Measurements from ENCODE around the gene SLC38A11. TPM values are rescaled to one million over a fixed set of nuclear protein-coding genes. Genes with fewer than 3 reads are reported as not detected.
A peak's percentile ranks its signal among the peaks of the same experiment; 100 is the strongest.
"Not testable (repeated sequence)": the region's sequence is repeated elsewhere in the genome, so short reads cannot be mapped to it uniquely, and the experiment has no call there.

The SLC38A11 gene, protein sequence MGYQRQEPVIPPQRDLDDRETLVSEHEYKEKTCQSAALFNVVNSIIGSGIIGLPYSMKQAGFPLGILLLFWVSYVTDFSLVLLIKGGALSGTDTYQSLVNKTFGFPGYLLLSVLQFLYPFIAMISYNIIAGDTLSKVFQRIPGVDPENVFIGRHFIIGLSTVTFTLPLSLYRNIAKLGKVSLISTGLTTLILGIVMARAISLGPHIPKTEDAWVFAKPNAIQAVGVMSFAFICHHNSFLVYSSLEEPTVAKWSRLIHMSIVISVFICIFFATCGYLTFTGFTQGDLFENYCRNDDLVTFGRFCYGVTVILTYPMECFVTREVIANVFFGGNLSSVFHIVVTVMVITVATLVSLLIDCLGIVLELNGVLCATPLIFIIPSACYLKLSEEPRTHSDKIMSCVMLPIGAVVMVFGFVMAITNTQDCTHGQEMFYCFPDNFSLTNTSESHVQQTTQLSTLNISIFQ
- total RNA-seq (1 to 10 TPM in 1 of 2 donors, not detected in 1; 1.6 TPM), total RNA-seq (0 reads per million in 2 donors)

DNA sequence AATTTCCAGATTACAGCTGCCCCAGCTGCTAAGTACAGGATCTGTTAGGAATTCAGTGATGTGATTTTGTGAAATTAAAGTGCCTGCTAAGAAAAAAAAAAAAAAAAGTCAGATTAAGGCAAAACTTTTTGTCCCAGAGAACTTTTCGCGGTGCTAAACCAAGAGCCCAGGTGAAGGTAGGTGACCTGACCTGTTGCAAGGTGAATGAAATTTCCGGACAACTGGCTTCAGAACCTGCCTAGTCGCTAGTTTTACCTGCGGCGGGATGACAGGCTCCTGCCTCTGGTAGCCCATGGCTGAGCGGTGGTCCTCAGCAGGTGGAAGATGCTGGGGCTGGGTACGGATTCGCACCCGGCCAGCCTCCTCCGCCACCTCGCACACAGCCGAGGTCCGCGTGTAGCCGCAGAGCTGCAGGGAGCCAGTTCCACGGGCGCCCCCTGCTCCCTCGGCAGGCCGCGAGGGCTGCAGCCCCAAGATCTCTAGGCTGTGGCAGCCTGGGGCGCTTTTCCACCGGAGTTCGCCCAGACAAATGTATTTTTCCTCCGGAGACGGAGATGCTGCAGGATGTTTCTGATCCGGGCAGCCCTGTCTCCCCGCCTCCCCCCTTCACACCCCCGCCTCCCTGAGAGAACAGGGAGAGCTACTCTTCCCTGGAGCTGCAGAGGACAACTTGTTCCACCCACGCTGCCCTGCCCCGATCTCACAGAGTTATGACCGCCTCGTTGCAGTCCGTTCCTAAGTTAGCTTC is at the start of gene SLC38A11:
TSS of gene SLC38A11 (minus strand) at position 572 of the 748 bp plus-strand sequence. CDS start at position 294, 278 bp downstream.
- ATAC-seq (peak; percentile 32), DNase-seq (no peak)
- no peaks in the 10 kb centered on the region for H3K36me3 Mint-ChIP-seq (ENCODE audit: low read depth)
- no peaks in the 10 kb centered on the region for H3K4me1 Mint-ChIP-seq
- no peaks in the 10 kb centered on the region for H3K9me3 ChIP-seq (ENCODE audit: control insufficient read depth, low read length, poor library complexity, severe bottlenecking)
- no peak within 1 kb of the TSS for H3K27ac Mint-ChIP-seq
- H3K27me3 Mint-ChIP-seq, result peaks cover 16% of the 10 kb centered on the region
- no peak within 1 kb of the TSS for H3K4me3 Mint-ChIP-seq

GRCh38 chr2:165003443-165004130 is 48.3 kb upstream of the SLC38A11 start:
- Mint-ChIP-seq H3K36me3 (ENCODE audit: low read depth) (peaks cover 2% of the 10 kb centered on the region), H3K27ac (no peak overlapping the region), H3K4me1 (no peaks in the 10 kb centered on the region), H3K4me3 (no peak overlapping the region), H3K27me3 (peaks cover 28% of the 10 kb centered on the region)
- DNase-seq, result no peak
- no peaks in the 10 kb centered on the region for H3K9me3 ChIP-seq (ENCODE audit: control insufficient read depth, low read length, poor library complexity, severe bottlenecking)
- ATAC-seq, result no peak

GRCh38 chr2:165002638-165003037 is 47.3 kb upstream of the SLC38A11 start:
- no peak for DNase-seq
- no peak for ATAC-seq
- Mint-ChIP-seq H3K36me3 (ENCODE audit: low read depth) (peaks cover 2% of the 10 kb centered on the region), H3K4me1 (no peaks in the 10 kb centered on the region), H3K27ac (no peak overlapping the region), H3K4me3 (no peak overlapping the region), H3K27me3 (peaks cover 18% of the 10 kb centered on the region)
- H3K9me3 ChIP-seq (ENCODE audit: control insufficient read depth, low read length, poor library complexity, severe bottlenecking), result no peaks in the 10 kb centered on the region

DNA sequence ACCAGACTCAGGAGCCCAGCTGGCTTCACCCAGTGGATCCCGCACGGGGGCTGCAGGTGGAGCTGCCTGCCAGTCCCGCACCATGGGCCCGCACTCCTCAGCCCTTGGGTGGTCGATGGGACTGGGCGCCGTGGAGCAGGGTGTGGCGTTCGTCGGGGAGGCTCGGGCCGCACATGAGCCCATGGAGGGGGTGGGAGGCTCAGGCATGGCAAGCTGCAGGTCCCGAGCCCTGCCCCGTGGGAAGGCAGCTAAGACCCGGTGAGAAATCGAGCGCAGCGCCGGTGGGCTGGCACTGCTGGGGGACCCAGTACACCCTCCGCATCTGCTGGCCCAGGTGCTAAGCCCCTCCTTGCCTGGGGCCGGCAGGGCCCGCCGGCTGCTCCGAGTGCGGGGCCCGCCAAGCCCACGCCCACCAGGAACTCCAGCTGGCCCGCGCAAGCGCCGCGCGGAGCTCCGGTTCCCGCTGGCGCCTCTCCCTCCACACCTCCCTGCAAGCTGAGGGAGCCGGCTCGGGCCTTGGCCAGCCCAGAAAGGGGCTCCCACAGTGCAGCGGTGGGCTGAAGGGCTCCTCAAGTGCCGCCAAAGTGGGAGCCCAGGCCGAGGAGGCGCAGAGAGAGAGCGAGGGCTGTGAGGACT is 39.5 kb upstream of the SLC38A11 start:
- ATAC-seq; H3K9me3 ChIP-seq (ENCODE audit: control insufficient read depth, low read length, poor library complexity, severe bottlenecking); H3K4me1 Mint-ChIP-seq; H3K4me3 Mint-ChIP-seq; H3K27me3 Mint-ChIP-seq; H3K27ac Mint-ChIP-seq; DNase-seq; H3K36me3 Mint-ChIP-seq (ENCODE audit: low read depth): not testable (repeated sequence)

- H3K4me3 Mint-ChIP-seq, result peak overlapping the region; percentile 32
- ATAC-seq, result no peak
- DNase-seq, result no peak
- H3K27me3 Mint-ChIP-seq, result peaks cover 5% of the 10 kb centered on the region
- no peak overlapping the region for H3K27ac Mint-ChIP-seq
- no peaks in the 10 kb centered on the region for H3K9me3 ChIP-seq (ENCODE audit: control insufficient read depth, low read length, poor library complexity, severe bottlenecking)
- H3K4me1 Mint-ChIP-seq, result peaks cover 9% of the 10 kb centered on the region
- no peaks in the 10 kb centered on the region for H3K36me3 Mint-ChIP-seq (ENCODE audit: low read depth)
Observed at GRCh38 chr2:164993287-164994016, 38.1 kb upstream of the SLC38A11 start.

- Mint-ChIP-seq H3K36me3 (ENCODE audit: low read depth) (no peaks in the 10 kb centered on the region), H3K4me3 (no peak overlapping the region), H3K27ac (no peak overlapping the region), H3K27me3 (peaks cover 5% of the 10 kb centered on the region), H3K4me1 (peaks cover 9% of the 10 kb centered on the region)
- DNase-seq (peak in 1 of 3 donors; percentile 18), ATAC-seq (peak; percentile 72)
- no peaks in the 10 kb centered on the region for H3K9me3 ChIP-seq (ENCODE audit: control insufficient read depth, low read length, poor library complexity, severe bottlenecking)
Observed at GRCh38 chr2:164992818-164993217, 37.5 kb upstream of the SLC38A11 start.

GRCh38 chr2:164992093-164992454 is 36.7 kb upstream of the SLC38A11 start:
- DNase-seq; ATAC-seq; H3K4me1 Mint-ChIP-seq; H3K36me3 Mint-ChIP-seq (ENCODE audit: low read depth); H3K27ac Mint-ChIP-seq; H3K4me3 Mint-ChIP-seq; H3K9me3 ChIP-seq (ENCODE audit: control insufficient read depth, low read length, poor library complexity, severe bottlenecking): not testable (repeated sequence)
- H3K27me3 Mint-ChIP-seq, result peaks cover 10% of the 10 kb centered on the region

DNA sequence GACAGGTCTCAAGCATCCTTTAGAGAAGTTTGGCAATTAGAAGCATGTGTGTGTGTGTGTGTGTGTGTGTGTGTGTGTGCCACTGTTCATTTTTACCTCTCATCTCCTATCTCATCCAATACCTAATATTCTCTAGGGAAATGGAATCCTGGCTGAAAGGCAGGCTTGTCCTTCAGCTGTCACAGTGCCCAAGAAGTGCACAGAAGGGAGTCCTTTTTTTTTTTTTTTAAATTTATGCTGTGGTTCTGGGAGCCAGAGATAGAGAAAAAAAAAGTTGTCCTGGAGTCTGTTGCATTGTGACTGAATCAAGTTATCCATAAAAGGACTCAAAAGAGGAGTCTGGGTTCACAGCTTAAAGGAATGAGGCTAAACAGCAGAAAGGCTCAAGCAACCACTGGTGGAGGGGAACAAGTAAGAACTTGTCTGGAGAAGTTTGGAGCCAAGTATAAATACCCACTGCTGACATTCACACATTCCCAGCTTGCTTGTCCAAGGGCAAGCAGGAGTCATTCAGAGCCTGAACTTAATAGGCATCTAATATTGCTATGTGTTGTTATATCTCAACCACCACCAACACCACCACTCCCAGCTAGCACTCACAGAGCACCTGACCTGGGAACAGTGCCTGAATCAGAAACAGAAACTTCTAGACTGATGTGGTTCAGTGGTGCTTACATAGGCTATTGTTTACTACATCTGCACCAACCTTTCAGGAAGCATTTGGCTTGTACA is 36.2 kb upstream of the SLC38A11 start:
- not testable (repeated sequence) for H3K9me3 ChIP-seq (ENCODE audit: control insufficient read depth, low read length, poor library complexity, severe bottlenecking); H3K4me1 Mint-ChIP-seq; H3K36me3 Mint-ChIP-seq (ENCODE audit: low read depth); H3K4me3 Mint-ChIP-seq; DNase-seq
- peaks cover 14% of the 10 kb centered on the region for H3K27me3 Mint-ChIP-seq
- peak overlapping the region; percentile 71 for H3K27ac Mint-ChIP-seq
- peak; percentile 63 for ATAC-seq

DNA sequence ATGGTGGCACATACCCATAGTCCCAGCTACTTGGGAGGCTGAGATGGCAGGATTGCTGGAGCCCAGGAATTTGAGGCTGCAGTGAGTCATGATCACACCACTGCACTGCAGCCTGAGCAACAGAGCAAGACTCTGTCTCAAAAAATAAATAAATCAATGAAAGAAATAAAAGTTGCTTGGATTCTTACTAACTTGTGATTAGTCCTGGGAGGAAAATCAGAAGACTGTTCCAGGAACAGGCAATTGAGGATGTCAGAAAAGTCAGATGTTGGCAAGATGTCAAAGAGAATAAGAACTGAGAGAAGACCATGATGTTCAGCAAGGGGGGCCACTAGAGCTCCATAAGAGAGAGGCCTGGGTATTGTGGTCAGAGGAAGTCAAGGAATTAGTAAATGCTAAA is 35.6 kb upstream of the SLC38A11 start:
- H3K4me1 Mint-ChIP-seq; ATAC-seq; H3K36me3 Mint-ChIP-seq (ENCODE audit: low read depth); DNase-seq; H3K4me3 Mint-ChIP-seq; H3K9me3 ChIP-seq (ENCODE audit: control insufficient read depth, low read length, poor library complexity, severe bottlenecking): not testable (repeated sequence)
- Mint-ChIP-seq H3K27ac (peak overlapping the region; percentile 71), H3K27me3 (peaks cover 14% of the 10 kb centered on the region)

DNA sequence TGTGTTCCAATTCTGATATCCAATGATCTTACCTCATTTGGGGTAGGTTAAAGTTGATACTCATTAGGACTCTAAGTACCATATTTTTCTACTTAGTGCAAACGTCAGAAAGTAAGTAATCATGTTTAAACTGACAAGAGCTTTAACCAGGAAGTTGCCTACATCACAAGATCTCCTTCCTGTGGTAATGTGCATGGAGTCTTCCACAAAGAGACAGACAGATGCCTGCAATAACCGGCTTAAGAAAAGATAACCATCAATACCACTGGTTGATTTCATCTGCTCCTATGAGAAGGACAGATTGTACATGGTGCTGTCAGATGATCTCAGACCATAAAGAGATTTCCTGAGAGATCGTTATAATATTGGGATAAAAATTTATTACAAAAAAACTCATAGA is 33.5 kb upstream of the SLC38A11 start:
- H3K27me3 Mint-ChIP-seq, result peaks cover 14% of the 10 kb centered on the region
- not testable (repeated sequence) for ATAC-seq

DNA sequence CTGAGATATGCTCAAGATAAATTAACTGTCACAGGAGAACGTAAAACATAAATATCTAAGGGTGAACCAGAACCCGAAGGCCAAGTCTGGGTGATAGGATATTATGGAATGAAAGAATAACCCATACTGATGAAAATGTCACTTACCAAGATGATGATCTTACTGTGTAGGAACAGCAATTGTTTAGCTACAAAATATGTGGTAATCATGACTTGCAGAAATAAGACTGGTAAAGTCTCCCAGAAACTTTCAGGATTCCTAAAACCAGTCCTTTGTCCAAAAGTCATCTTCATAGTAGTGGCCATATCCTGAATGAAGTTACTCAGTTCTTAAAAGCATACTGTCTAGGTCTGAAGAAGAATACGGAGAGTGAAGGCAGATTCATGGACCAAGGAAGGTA is 30.7 kb upstream of the SLC38A11 start:
- not testable (repeated sequence) for H3K27ac Mint-ChIP-seq; H3K4me3 Mint-ChIP-seq; H3K36me3 Mint-ChIP-seq (ENCODE audit: low read depth); ATAC-seq; DNase-seq; H3K27me3 Mint-ChIP-seq; H3K4me1 Mint-ChIP-seq; H3K9me3 ChIP-seq (ENCODE audit: control insufficient read depth, low read length, poor library complexity, severe bottlenecking)

More for the DNA sequence above, 33.5 kb upstream of the SLC38A11 start:
- not testable (repeated sequence) for H3K27ac Mint-ChIP-seq; H3K4me3 Mint-ChIP-seq; DNase-seq; H3K4me1 Mint-ChIP-seq; H3K36me3 Mint-ChIP-seq (ENCODE audit: low read depth); H3K9me3 ChIP-seq (ENCODE audit: control insufficient read depth, low read length, poor library complexity, severe bottlenecking)

GRCh38 chr2:164984428-164984827 is 29.1 kb upstream of the SLC38A11 start:
- DNase-seq (no peak), ATAC-seq (no peak)
- H3K9me3 ChIP-seq (ENCODE audit: control insufficient read depth, low read length, poor library complexity, severe bottlenecking), result no peaks in the 10 kb centered on the region
- H3K27me3 Mint-ChIP-seq, result peaks cover 16% of the 10 kb centered on the region
- peaks cover 2% of the 10 kb centered on the region for H3K4me1 Mint-ChIP-seq
- H3K4me3 Mint-ChIP-seq, result no peak overlapping the region
- no peak overlapping the region for H3K27ac Mint-ChIP-seq
- no peaks in the 10 kb centered on the region for H3K36me3 Mint-ChIP-seq (ENCODE audit: low read depth)

Data from T-helper 17 cell (primary cell).